ENCODE measurements around the gene SLIT3.

The SLIT3 gene

GRCh38 chr5:168663276-168664004, 637.5 kb downstream of the SLIT3 start:
- no peak overlapping the region for H3K4me3 ChIP-seq (ENCODE audit: low read depth, low read length)
- TF ChIP-seq CTCF (IDR thresholded peaks at IDR 0.05; ENCODE audit: low read depth, low read length) = no peak

GRCh38 chr5:168661593-168662485, 639.1 kb downstream of the SLIT3 start:
- TF ChIP-seq CTCF (IDR thresholded peaks at IDR 0.05; ENCODE audit: low read depth, low read length) = no peak
- no peak overlapping the region for H3K4me3 ChIP-seq (ENCODE audit: low read depth, low read length)

- no peak for TF ChIP-seq CTCF (IDR thresholded peaks at IDR 0.05; ENCODE audit: low read depth, low read length)
- no peak overlapping the region for H3K4me3 ChIP-seq (ENCODE audit: low read depth, low read length)
These were observed 640.2 kb downstream of the SLIT3 start for GRCh38 chr5:168660691-168661090.

GRCh38 chr5:168659286-168659847, 641.6 kb downstream of the SLIT3 start:
- no peak for TF ChIP-seq CTCF (IDR thresholded peaks at IDR 0.05; ENCODE audit: low read depth, low read length)
- H3K4me3 ChIP-seq (ENCODE audit: low read depth, low read length) = no peak overlapping the region

GRCh38 chr5:168658394-168658793, 642.5 kb downstream of the SLIT3 start:
- no peak for TF ChIP-seq CTCF (IDR thresholded peaks at IDR 0.05; ENCODE audit: low read depth, low read length)
- H3K4me3 ChIP-seq (ENCODE audit: low read depth, low read length) = no peak overlapping the region

GRCh38 chr5:168656633-168657032, 644.3 kb downstream of the SLIT3 start:
- H3K4me3 ChIP-seq (ENCODE audit: low read depth, low read length) = no peak overlapping the region
- TF ChIP-seq CTCF (IDR thresholded peaks at IDR 0.05; ENCODE audit: low read depth, low read length) = no peak

GRCh38 chr5:168655316-168655715, 645.6 kb downstream of the SLIT3 start:
- no peak for TF ChIP-seq CTCF (IDR thresholded peaks at IDR 0.05; ENCODE audit: low read depth, low read length)
- H3K4me3 ChIP-seq (ENCODE audit: low read depth, low read length) = no peak overlapping the region

All from WI38 (cell line).